Astrocyte of the cerebellum (primary cell): ENCODE data around the gene TTC27.

ENCODE experiments used
- DNase-seq: peaks from one replicate; pipeline ENCODE4 v3.0.0-alpha.2; 2011; ENCODE audit warnings: low read depth
- H3K4me3 ChIP-seq: 2 replicates; pipeline ENCODE4 v1.5.1; 2011; ENCODE audit warnings: mild to moderate bottlenecking, low read depth, low read length, moderate library complexity
- CTCF ChIP-seq: IDR thresholded peaks from 2 replicates; pipeline ENCODE4 v1.5.1; 2012; ENCODE audit warnings: low read length, low read depth, moderate library complexity, mild to moderate bottlenecking; ENCODE audit errors: missing control alignments
- in situ Hi-C: cut with HindIII; loops from 2 replicates; pipeline ENCODE4 v1.10.0; 2017; ENCODE audit warnings: low sequenced_read_pairs

TTC27 gene

GRCh38 chr2:32701806-32702205, 74.0 kb downstream of the TTC27 start:
- no peak for DNase-seq
- no peak for TF ChIP-seq CTCF
- H3K4me3 ChIP-seq: no peak overlapping the region
- in situ Hi-C loops: no loop called here

- no peak overlapping the region for H3K4me3 ChIP-seq
- DNase-seq: no peak
- TF ChIP-seq CTCF: no peak
- in situ Hi-C loops: no loop called here
These were observed 74.6 kb downstream of the TTC27 start for GRCh38 chr2:32702303-32703064.

GRCh38 chr2:32706815-32707579, 79.1 kb downstream of the TTC27 start:
- TF ChIP-seq CTCF: no peak
- in situ Hi-C loops: no loop called here
- no peak for DNase-seq
- no peak overlapping the region for H3K4me3 ChIP-seq

GRCh38 chr2:32711219-32711618, 83.4 kb downstream of the TTC27 start:
- in situ Hi-C loops: no loop called here
- DNase-seq: peak; percentile 67
- no peak overlapping the region for H3K4me3 ChIP-seq
- TF ChIP-seq CTCF: no peak

- no peak for DNase-seq
- no peak overlapping the region for H3K4me3 ChIP-seq
- in situ Hi-C loops: no loop called here
- no peak for TF ChIP-seq CTCF
These were observed 84.2 kb downstream of the TTC27 start for GRCh38 chr2:32711908-32712501.

GRCh38 chr2:32712870-32713269, 85.0 kb downstream of the TTC27 start:
- in situ Hi-C loops: no loop called here
- no peak overlapping the region for H3K4me3 ChIP-seq
- DNase-seq: no peak
- TF ChIP-seq CTCF: no peak
